Measurements from ENCODE around the gene PTTG1IP.

PTTG1IP gene

DNA sequence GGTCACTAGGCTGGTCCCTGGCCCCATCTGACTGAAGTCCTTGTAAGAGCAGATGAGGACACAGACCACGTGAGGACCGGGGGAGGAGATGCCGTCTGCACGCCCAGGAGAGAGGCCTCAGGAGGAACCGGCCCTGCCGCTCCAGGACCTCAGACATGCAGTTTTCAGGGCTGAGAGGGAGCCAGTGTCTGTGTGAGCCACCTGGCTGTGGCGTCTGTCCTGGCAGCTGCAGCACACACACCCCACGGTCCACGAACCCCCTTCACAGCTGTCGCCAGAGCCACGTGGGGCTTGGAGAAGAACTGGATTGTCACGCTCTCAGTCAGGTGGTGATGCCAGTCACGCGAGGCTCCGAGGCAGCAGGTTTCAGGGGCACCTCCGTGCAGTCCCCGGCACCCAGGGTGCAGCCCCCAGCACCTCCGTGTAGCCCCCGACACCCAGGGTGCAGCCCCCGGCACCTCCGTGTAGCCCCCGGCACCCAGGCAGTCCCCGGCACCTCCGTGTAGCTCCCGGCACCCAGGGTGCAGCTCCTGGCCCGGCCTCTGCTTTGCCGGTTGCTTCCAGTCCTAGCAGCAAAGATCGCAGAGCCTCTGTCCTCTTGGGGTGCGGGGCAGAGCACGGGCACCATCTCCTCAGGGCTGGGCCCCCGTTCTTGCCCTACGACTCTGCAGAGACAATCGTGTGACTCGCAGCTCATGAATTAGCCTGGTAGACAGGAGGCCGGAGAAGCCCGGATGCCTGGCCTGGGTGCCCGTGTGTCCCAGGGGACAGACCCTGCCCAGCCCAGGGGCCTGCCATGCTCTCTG lies 36.6 kb downstream of the PTTG1IP start:
- Histone ChIP-seq H2AFZ (ENCODE audit: low read depth) (no peak overlapping the region), H3K4me3 (IDR thresholded peaks at IDR 0.05; ENCODE audit: insufficient read depth, low read depth, low read length) (no peak overlapping the region), H3K27me3 (ENCODE audit: insufficient read depth, low read depth) (peaks cover 53% of the 10 kb centered on the region), H3K36me3 (ENCODE audit: insufficient read depth) (no peaks in the 10 kb centered on the region), H3K9ac (no peak overlapping the region), H4K20me1 (ENCODE audit: insufficient read depth) (no peaks in the 10 kb centered on the region), H3K4me2 (no peak overlapping the region), H3K4me1 (ENCODE audit: low read depth, poor library complexity, severe bottlenecking) (no peaks in the 10 kb centered on the region), H3K27ac (no peak overlapping the region), H3K79me2 (ENCODE audit: insufficient read depth, low read depth) (no peaks in the 10 kb centered on the region)
- TF ChIP-seq, protein P1, sequence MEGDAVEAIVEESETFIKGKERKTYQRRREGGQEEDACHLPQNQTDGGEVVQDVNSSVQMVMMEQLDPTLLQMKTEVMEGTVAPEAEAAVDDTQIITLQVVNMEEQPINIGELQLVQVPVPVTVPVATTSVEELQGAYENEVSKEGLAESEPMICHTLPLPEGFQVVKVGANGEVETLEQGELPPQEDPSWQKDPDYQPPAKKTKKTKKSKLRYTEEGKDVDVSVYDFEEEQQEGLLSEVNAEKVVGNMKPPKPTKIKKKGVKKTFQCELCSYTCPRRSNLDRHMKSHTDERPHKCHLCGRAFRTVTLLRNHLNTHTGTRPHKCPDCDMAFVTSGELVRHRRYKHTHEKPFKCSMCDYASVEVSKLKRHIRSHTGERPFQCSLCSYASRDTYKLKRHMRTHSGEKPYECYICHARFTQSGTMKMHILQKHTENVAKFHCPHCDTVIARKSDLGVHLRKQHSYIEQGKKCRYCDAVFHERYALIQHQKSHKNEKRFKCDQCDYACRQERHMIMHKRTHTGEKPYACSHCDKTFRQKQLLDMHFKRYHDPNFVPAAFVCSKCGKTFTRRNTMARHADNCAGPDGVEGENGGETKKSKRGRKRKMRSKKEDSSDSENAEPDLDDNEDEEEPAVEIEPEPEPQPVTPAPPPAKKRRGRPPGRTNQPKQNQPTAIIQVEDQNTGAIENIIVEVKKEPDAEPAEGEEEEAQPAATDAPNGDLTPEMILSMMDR (conservative IDR thresholded peaks at IDR 0.05; ENCODE audit: low read depth, low read length), result no peak

DNA sequence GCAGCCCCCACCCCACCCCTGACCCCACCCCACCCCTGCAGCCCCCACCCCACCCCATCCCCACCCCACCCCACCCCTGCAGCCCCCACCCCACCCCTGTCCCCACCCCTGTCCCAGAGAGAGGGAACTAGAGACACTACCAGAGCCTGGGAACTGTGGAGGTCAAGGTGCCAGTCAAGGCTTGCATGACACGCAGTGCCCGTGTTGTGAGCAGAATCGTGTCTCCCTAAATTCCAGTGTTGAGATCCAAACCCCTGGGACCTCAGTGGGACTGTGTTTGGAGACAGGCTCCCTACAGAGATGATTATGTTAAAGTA lies 37.2 kb downstream of the PTTG1IP start:
- no peak overlapping the region for H3K4me2 ChIP-seq
- no peak overlapping the region for H2AFZ ChIP-seq (ENCODE audit: low read depth)
- TF ChIP-seq, protein P1 (conservative IDR thresholded peaks at IDR 0.05; ENCODE audit: low read depth, low read length), result no peak
- H3K27me3 ChIP-seq (ENCODE audit: insufficient read depth, low read depth), result peaks cover 53% of the 10 kb centered on the region
- H3K9ac ChIP-seq, result no peak overlapping the region
- no peak overlapping the region for H3K27ac ChIP-seq
- no peaks in the 10 kb centered on the region for H4K20me1 ChIP-seq (ENCODE audit: insufficient read depth)
- H3K79me2 ChIP-seq (ENCODE audit: insufficient read depth, low read depth), result no peaks in the 10 kb centered on the region
- H3K4me3 ChIP-seq (IDR thresholded peaks at IDR 0.05; ENCODE audit: insufficient read depth, low read depth, low read length), result no peak overlapping the region
- H3K36me3 ChIP-seq (ENCODE audit: insufficient read depth), result no peaks in the 10 kb centered on the region
- no peaks in the 10 kb centered on the region for H3K4me1 ChIP-seq (ENCODE audit: low read depth, poor library complexity, severe bottlenecking)

DNA sequence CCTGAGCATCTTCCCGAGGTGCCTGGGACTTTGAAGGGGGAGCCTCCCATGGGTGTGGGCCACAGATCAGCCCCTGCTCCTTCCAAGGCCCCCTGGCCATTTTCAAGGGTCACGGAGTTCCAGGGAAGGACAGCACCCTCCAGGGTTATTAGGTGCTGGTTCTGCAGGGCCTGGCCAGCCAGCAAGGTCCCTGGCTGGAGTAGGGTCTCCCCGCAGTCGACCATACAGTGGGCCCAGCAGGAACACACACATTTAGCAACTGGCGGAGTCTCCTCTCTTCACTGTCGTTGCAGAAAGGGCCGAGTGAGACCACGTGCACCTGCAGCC lies 37.9 kb downstream of the PTTG1IP start:
- H3K4me1 ChIP-seq (ENCODE audit: low read depth, poor library complexity, severe bottlenecking), result no peaks in the 10 kb centered on the region
- H3K27me3 ChIP-seq (ENCODE audit: insufficient read depth, low read depth), result peaks cover 55% of the 10 kb centered on the region
- H2AFZ ChIP-seq (ENCODE audit: low read depth), result no peak overlapping the region

DNA sequence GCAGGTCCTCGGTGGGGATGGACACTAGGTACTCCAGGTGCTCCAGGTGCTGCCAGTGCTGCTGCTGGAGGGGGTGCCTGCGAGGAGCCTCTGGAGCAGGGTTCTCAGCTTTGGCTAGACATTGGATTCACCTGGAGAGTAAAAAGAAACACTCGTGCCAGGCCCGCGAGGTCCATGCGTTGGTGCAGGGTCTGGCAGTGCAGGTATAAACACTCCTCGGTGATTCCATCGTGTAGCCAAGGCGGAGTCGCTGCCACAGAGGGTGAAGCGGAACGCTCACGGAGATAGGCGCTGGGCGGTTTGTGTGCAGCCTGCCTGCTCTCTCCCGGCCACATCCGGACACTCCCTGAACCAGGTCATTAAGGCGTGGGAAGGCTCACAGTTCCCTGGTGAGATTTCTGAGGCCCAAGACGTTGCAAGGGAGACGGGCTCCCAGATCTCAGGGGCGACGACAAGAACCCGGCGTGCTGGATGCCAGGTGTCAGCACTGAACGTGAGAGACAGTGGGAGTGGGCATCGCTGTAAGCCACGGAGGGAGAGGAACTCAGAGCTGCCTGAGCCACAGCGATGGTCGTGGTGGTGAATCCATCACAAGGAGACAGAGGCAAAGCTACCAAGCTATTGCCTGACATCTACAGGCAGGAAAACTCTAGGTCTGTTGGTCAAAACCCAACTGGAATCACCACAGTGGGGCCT lies 38.4 kb downstream of the PTTG1IP start:
- H3K4me2 ChIP-seq, result no peak overlapping the region
- no peak overlapping the region for H3K4me3 ChIP-seq (IDR thresholded peaks at IDR 0.05; ENCODE audit: insufficient read depth, low read depth, low read length)
- no peaks in the 10 kb centered on the region for H4K20me1 ChIP-seq (ENCODE audit: insufficient read depth)
- H2AFZ ChIP-seq (ENCODE audit: low read depth), result no peak overlapping the region
- H3K27ac ChIP-seq, result no peak overlapping the region
- H3K79me2 ChIP-seq (ENCODE audit: insufficient read depth, low read depth), result no peaks in the 10 kb centered on the region
- H3K36me3 ChIP-seq (ENCODE audit: insufficient read depth), result no peaks in the 10 kb centered on the region
- no peak overlapping the region for H3K9ac ChIP-seq
- H3K4me1 ChIP-seq (ENCODE audit: low read depth, poor library complexity, severe bottlenecking), result no peaks in the 10 kb centered on the region
- peaks cover 55% of the 10 kb centered on the region for H3K27me3 ChIP-seq (ENCODE audit: insufficient read depth, low read depth)
- TF ChIP-seq, protein P1 (conservative IDR thresholded peaks at IDR 0.05; ENCODE audit: low read depth, low read length), result no peak

More for the DNA sequence above, 37.9 kb downstream of the PTTG1IP start:
- Histone ChIP-seq H4K20me1 (ENCODE audit: insufficient read depth) (no peaks in the 10 kb centered on the region), H3K4me3 (IDR thresholded peaks at IDR 0.05; ENCODE audit: insufficient read depth, low read depth, low read length) (no peak overlapping the region), H3K4me2 (no peak overlapping the region), H3K27ac (no peak overlapping the region), H3K79me2 (ENCODE audit: insufficient read depth, low read depth) (no peaks in the 10 kb centered on the region), H3K9ac (no peak overlapping the region), H3K36me3 (ENCODE audit: insufficient read depth) (no peaks in the 10 kb centered on the region)
- TF ChIP-seq, protein P1 (conservative IDR thresholded peaks at IDR 0.05; ENCODE audit: low read depth, low read length), result no peak
